HG03354 (cell line): ENCODE measurements around the gene FYB1.
"Not testable (repeated sequence)": the region's sequence is repeated elsewhere in the genome, so short reads cannot be mapped to it uniquely, and the experiment has no call there.

Experiments used
- ATAC-seq: cut with Tn5 transposase; IDR thresholded peaks from one replicate; pipeline ENCODE4 v1.9.1; 2021; ENCODE audit warnings: mild to moderate bottlenecking; ENCODE audit not compliant: unreplicated experiment, poor library complexity, severe bottlenecking

The FYB1 gene

GRCh38 chr5:39231705-39232525 lies 12.6 kb upstream of the FYB1 start:
- ATAC-seq: no peak

GRCh38 chr5:39228596-39228995 lies 9.2 kb upstream of the FYB1 start:
- no peak for ATAC-seq

- no peak for ATAC-seq
Measured at GRCh38 chr5:39226558-39226957, 7.2 kb upstream of the FYB1 start.

- ATAC-seq: no peak
Measured at GRCh38 chr5:39226100-39226451, 6.7 kb upstream of the FYB1 start.

- ATAC-seq: no peak
Measured at GRCh38 chr5:39225405-39226099, 6.2 kb upstream of the FYB1 start.

GRCh38 chr5:39224196-39224761 lies 4.9 kb upstream of the FYB1 start:
- ATAC-seq: no peak

- ATAC-seq: no peak
Measured at GRCh38 chr5:39223565-39224156, 4.3 kb upstream of the FYB1 start.

- not testable (repeated sequence) for ATAC-seq
Measured at GRCh38 chr5:39221671-39222070, 2.3 kb upstream of the FYB1 start.

- no peak for ATAC-seq
Measured at GRCh38 chr5:39220280-39221030, 1.1 kb upstream of the FYB1 start.

- no peak for ATAC-seq
Measured at GRCh38 chr5:39218482-39219402, 621 bp downstream of the FYB1 start.

- ATAC-seq: peak; percentile 90
Measured at GRCh38 chr5:39217365-39218281, 1.7 kb downstream of the FYB1 start.

GRCh38 chr5:39216631-39217030 lies 2.7 kb downstream of the FYB1 start:
- ATAC-seq: no peak

GRCh38 chr5:39215857-39216256 lies 3.5 kb downstream of the FYB1 start:
- ATAC-seq: no peak

- ATAC-seq: no peak
Measured at GRCh38 chr5:39214912-39215709, 4.3 kb downstream of the FYB1 start.

GRCh38 chr5:39213447-39214207 lies 5.7 kb downstream of the FYB1 start:
- no peak for ATAC-seq

GRCh38 chr5:39211773-39212172 lies 7.6 kb downstream of the FYB1 start:
- no peak for ATAC-seq
